Measurements from ENCODE around the gene PARD6B. TPM values are rescaled to one million over a fixed set of nuclear protein-coding genes. Genes with fewer than 3 reads are reported as not detected.

Gene PARD6B
- total and polyA plus RNA-seq, 7 donors, result 0.83 to 5.1 (median 1.8) TPM

DNA sequence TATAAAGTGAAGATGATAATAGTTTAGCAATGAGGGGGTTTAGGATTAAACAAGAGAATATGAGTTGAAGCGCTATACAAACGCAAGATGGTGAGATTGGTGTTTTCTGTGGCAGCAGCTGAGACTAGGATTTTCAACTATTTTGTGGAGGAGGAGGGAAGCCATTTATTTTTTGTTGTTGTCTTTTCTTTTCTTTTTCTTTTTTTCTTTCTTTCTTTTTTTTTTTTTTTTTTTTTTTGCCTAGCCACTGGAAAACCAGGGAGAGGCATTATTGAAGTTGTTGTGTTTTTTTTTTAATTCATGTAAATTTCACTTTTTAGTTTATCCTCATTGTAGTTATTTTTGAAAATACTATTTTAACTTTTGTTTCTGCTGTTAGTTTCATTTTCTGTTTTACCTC lies 15.9 kb downstream of the PARD6B start:
- H3K9me3 ChIP-seq, result no peaks in the 10 kb centered on the region
- H3K4me3 ChIP-seq, result no peak overlapping the region
- no peak for DNase-seq
- H3K4me1 ChIP-seq, result peaks cover 0 to 46% (median 35%) of the 10 kb centered on the region in 4 donors
- H3K36me3 ChIP-seq, result no peaks in the 10 kb centered on the region
- TF ChIP-seq, protein P1, sequence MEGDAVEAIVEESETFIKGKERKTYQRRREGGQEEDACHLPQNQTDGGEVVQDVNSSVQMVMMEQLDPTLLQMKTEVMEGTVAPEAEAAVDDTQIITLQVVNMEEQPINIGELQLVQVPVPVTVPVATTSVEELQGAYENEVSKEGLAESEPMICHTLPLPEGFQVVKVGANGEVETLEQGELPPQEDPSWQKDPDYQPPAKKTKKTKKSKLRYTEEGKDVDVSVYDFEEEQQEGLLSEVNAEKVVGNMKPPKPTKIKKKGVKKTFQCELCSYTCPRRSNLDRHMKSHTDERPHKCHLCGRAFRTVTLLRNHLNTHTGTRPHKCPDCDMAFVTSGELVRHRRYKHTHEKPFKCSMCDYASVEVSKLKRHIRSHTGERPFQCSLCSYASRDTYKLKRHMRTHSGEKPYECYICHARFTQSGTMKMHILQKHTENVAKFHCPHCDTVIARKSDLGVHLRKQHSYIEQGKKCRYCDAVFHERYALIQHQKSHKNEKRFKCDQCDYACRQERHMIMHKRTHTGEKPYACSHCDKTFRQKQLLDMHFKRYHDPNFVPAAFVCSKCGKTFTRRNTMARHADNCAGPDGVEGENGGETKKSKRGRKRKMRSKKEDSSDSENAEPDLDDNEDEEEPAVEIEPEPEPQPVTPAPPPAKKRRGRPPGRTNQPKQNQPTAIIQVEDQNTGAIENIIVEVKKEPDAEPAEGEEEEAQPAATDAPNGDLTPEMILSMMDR (IDR thresholded peaks at IDR 0.05), result no peak
- TF ChIP-seq POLR2A (IDR thresholded peaks at IDR 0.05) (no peak), POLR2AphosphoS5 (IDR thresholded peaks at IDR 0.05) (no peak), EP300 (IDR thresholded peaks at IDR 0.05) (no peak)
- intact Hi-C loops (cut with DNase I), result loop anchor here (10.0 kb wide), 1 partner anchor 262 kb away; no protein-coding TSS in a partner anchor
- 82 to 88% methylated on average over 2 of the region's 2 CpGs for WGBS, 2 donors
- H3K27ac ChIP-seq, result no peak overlapping the region
- H3K27me3 ChIP-seq, result no peaks in the 10 kb centered on the region

DNA sequence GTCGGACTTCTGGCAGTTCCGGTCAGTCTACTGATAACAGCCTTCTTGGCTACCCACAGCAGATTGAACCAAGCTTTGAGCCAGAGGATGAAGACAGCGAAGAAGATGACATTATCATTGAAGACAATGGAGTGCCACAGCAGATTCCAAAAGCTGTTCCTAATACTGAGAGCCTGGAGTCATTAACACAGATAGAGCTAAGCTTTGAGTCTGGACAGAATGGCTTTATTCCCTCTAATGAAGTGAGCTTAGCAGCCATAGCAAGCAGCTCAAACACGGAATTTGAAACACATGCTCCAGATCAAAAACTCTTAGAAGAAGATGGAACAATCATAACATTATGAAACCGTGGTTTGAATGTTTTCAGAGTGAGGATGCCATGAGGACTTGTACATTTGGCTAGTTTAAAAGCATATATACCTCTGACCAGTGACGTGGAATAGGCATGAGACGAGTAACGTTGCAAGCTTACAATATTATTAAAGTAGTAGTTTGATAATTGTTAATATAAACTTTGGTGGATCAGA lies 18.8 kb downstream of the PARD6B start:
- no peaks in the 10 kb centered on the region for H3K36me3 ChIP-seq
- no peak overlapping the region for H3K27ac ChIP-seq
- intact Hi-C loops (cut with DNase I), result no loop called here
- H3K4me1 ChIP-seq, result peaks cover 0 to 19% (median 12%) of the 10 kb centered on the region in 4 donors
- no peak overlapping the region for H3K4me3 ChIP-seq
- TF ChIP-seq POLR2AphosphoS5 (IDR thresholded peaks at IDR 0.05), result no peak
- TF ChIP-seq, protein P1 (IDR thresholded peaks at IDR 0.05), result no peak
- TF ChIP-seq POLR2A (IDR thresholded peaks at IDR 0.05), result no peak
- no peak for TF ChIP-seq EP300 (IDR thresholded peaks at IDR 0.05)
- no peaks in the 10 kb centered on the region for H3K9me3 ChIP-seq
- no peak for DNase-seq
- no peaks in the 10 kb centered on the region for H3K27me3 ChIP-seq
- WGBS, 2 donors, result 86 to 89% methylated on average over 8 of the region's 8 CpGs

DNA sequence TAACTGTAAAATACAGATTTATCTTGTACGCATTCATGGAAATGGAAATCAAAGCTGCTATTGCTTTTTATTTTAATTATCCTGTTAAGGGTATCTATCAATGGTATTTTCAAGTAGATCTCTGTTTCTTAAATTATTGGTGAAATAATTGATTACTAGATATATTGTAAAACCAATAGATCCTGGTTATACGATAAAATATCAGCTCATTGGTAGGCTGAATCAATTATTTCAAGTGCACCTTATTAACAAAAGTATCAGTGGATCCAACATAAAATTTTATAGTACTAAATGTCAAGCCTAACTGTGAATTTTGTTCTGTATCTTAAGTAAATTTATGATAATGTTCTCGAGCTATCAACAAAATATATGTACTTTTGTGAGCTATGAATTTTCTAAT lies 21.8 kb downstream of the PARD6B start:
- no peak overlapping the region for H3K4me3 ChIP-seq
- no peaks in the 10 kb centered on the region for H3K27me3 ChIP-seq
- TF ChIP-seq EP300 (IDR thresholded peaks at IDR 0.05), result no peak
- no peak for TF ChIP-seq POLR2AphosphoS5 (IDR thresholded peaks at IDR 0.05)
- no peak for TF ChIP-seq POLR2A (IDR thresholded peaks at IDR 0.05)
- TF ChIP-seq, protein P1 (IDR thresholded peaks at IDR 0.05), result no peak
- no peak for DNase-seq
- WGBS, 2 donors, result 95 to 96% methylated on average over 3 of the region's 3 CpGs
- H3K27ac ChIP-seq, result no peak overlapping the region
- intact Hi-C loops (cut with DNase I), result no loop called here
- no peaks in the 10 kb centered on the region for H3K4me1 ChIP-seq
- no peaks in the 10 kb centered on the region for H3K9me3 ChIP-seq
- H3K36me3 ChIP-seq, result no peaks in the 10 kb centered on the region

DNA sequence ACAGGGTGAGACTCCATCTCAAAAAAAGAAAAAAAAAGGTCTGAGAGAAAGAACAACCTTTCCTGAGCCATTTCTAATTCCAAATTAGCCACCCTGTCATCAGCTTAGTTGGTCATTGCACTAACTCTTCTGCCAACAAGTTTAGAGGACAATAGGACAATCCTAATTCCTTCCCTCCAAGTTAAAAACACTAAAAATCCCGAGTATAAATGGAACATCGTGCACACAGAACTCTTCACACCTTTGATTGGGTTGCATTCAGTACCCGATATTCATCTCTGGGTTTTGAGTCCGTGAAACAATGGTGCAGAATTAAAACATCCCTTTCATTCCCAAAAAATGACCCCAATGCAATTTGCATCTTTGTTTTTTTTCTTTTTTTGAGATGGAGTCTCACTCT lies 23.0 kb downstream of the PARD6B start:
- no peaks in the 10 kb centered on the region for H3K9me3 ChIP-seq
- H3K4me3 ChIP-seq, result no peak overlapping the region
- H3K27ac ChIP-seq, result no peak overlapping the region
- H3K27me3 ChIP-seq, result no peaks in the 10 kb centered on the region
- TF ChIP-seq POLR2A (IDR thresholded peaks at IDR 0.05) (no peak), EP300 (IDR thresholded peaks at IDR 0.05) (no peak), POLR2AphosphoS5 (IDR thresholded peaks at IDR 0.05) (no peak)
- TF ChIP-seq, protein P1 (IDR thresholded peaks at IDR 0.05), result no peak
- H3K36me3 ChIP-seq, result no peaks in the 10 kb centered on the region
- no peak for DNase-seq
- H3K4me1 ChIP-seq, result no peaks in the 10 kb centered on the region
- intact Hi-C loops (cut with DNase I), result no loop called here
- WGBS, 2 donors, result 92 to 96% methylated on average over 4 of the region's 4 CpGs

DNA sequence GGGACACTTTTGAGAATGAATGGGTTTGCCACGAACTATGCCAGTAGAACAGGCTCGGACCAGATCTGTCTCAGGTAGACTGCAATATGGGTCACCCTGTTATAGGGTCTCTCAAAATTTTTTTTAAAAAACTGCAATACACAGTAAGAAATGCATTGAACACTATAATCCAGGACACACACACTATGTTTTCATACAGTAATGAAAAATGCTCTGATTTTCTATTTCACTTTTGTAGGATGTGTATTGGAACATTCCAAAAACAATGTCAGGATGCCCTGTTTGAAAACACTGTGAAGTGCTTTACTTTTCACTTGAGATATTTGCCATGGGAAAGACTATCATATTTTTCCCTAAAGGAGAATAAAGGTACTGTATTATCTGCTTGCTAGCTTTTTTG lies 25.1 kb downstream of the PARD6B start:
- Histone ChIP-seq H3K4me3 (no peak overlapping the region), H3K36me3 (no peaks in the 10 kb centered on the region), H3K4me1 (peaks cover 0 to 2% (median under 1%) of the 10 kb centered on the region in 4 donors), H3K27me3 (no peaks in the 10 kb centered on the region), H3K27ac (no peak overlapping the region), H3K9me3 (no peaks in the 10 kb centered on the region)
- intact Hi-C loops (cut with DNase I), result no loop called here
- DNase-seq, result no peak
- WGBS, 2 donors, result 80 to 88% methylated on average over 2 of the region's 2 CpGs
- no peak for TF ChIP-seq EP300 (IDR thresholded peaks at IDR 0.05)
- TF ChIP-seq POLR2A (IDR thresholded peaks at IDR 0.05), result no peak
- no peak for TF ChIP-seq POLR2AphosphoS5 (IDR thresholded peaks at IDR 0.05)

Measured in sigmoid colon (tissue), 7 donors.